ENCODE data around the gene SLC16A11.

Gene SLC16A11

DNA sequence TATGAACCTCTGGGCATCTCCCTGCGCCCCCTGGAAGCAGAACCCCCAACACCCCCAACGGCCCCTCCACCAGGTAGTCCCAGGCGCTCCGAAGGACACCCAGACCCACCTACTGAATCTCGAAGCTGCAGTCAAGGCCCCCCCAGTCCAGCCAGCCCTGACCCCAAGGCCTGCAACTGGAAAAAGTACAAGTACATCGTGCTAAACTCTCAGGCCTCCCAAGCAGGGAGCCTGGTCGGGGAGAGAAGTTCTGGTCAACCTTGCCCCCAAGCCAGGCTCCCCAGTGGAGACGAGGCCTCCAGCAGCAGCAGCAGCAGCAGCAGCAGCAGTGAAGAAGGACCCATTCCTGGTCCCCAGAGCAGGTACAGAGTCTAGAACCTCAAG, 19.5 kb downstream of the SLC16A11 start:
- DNase-seq, result no peak

DNA sequence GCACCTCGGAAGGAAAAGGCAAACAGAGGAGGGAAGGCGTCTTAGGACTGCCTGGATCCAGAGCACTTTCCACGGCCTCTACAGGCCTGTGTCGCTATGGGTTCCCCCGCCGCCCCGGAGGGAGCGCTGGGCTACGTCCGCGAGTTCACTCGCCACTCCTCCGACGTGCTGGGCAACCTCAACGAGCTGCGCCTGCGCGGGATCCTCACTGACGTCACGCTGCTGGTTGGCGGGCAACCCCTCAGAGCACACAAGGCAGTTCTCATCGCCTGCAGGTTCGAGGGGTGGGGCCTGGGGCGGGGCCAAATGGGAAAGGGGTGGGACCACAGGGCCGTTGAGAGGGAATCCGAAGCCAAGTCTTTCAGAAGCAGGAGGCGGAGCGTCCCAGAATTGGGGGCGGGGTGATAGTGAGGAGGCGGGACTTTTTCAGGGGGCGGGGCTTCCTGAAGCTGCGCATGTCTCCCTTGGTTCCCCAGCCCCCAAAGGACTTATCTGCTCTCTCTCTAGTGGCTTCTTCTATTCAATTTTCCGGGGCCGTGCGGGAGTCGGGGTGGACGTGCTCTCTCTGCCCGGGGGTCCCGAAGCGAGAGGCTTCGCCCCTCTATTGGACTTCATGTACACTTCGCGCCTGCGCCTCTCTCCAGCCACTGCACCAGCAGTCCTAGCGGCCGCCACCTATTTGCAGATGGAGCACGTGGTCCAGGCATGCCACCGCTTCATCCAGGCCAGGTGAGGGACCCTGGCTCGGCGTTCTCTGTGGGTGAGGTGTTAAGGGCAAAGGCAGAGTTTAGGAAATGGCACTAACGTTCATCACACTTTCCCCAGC, 20.1 kb downstream of the SLC16A11 start:
- DNase-seq, result peak; percentile 81

DNA sequence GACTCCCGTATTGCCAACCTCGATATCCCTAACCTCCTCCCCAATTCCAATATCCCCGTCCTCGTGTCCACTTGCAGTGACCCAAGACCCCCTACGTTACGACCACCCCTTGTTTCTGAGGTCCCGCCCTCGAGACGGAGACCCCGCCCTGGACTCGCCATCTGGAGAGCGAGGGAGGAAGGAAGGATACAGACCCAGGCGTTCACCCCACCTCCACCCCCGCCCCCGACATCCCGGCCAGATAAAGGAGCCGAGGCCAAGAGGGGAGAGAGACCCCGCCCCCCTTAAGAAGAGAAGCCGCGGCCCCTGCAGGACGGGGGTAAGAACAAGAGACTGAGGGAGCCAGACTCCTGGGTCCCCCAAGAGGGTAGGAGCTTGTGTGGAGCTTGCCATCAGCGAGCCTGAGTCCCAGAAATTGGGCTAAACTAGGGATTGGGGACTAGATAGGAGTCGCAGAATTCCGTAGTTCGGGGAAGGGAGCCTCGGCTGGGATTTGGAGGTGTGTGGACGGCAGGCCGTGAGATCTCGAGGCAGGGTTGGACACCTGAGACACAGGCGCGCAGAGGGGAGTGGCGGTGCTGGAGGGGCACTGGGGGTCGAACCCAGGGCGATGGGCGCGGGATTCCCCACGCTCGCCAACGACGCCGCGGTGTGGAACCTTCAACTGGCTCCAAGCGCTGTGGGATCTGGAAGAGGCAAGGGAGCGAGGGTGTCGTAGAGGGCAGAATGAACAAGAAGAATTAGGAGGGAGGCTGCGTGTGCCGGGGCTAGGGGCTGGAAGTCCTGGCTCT, 20.9 kb downstream of the SLC16A11 start, which contains the start of gene BCL6B:
TSS of gene BCL6B (plus strand) at position 270 of the 791 bp plus-strand sequence. CDS start 622 bp downstream, outside the sequence.
- DNase-seq, result no peak

DNA sequence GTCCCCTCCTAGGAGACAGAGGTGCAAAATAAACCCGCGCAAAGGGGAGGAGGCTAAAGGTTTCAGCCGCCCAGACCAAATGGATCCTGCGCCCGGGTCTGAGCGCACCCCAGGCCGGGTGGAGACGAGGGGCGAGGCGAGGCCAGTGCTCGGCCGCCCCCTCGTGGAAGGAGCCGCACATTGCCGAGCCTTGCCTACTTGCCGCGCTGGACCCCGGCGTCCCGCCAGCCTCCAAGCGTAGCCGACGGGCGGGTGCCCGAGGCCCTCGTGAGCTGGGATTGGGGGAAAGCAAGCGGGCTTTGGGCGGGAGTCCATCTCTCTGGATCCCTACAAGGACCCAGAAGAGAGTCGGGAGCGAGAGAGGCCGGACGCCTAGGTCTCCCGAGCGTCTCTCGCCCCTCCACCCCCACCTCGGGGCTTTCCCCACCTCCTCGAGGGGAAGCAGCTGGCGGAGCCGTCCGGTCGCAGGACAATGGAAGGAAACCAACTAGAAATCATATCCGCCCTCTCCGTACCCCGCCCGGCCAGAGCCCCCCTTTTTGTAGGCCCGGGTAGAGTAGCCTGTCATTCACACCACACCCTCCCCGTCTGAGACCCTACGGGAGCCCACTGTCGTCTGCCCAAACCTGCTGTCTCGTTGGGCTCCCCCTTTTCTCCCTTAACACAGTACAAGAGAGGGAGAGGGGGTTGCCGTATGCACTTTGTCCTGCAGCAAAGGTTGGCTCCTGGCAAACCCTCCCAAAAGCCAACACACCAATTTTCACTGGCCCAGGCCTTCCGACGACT, 21.7 kb downstream of the SLC16A11 start:
- peak; percentile 42 for DNase-seq

DNA sequence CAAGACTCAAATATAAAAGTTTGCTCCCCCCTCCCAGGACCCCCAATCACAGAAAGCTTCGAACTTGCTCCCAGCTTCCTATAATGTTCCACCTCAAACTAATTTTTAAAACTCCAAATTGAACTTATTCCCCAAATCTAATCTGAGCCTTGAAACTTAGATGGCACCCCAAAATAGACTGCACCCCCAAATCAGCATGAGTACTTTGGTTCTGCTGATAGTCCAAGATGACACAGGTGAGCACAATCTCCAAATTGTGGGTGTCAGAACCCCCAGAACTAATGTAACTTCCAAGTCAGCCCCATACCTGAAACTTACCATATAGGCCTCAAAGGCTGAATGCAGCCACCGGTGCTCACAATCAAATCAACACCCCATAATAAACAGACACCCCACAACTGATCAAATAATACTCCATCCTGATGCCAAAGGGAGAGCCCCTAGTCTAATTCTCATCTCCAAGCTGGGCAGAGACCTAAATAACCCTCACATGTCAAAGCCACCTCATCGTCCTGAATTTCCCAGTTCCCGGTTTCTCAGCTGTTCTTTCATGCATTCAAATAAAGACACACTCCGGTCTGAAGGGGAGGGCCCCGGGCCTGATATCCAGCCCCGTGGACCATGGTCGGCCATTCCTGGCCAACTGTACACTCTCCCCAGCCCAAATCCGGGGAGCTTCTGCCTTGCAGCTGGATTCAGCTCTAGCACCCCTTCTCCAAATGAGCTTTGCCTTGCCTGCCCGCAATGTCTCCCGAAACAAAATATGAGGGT, 22.8 kb downstream of the SLC16A11 start:
- DNase-seq, result no peak

DNA sequence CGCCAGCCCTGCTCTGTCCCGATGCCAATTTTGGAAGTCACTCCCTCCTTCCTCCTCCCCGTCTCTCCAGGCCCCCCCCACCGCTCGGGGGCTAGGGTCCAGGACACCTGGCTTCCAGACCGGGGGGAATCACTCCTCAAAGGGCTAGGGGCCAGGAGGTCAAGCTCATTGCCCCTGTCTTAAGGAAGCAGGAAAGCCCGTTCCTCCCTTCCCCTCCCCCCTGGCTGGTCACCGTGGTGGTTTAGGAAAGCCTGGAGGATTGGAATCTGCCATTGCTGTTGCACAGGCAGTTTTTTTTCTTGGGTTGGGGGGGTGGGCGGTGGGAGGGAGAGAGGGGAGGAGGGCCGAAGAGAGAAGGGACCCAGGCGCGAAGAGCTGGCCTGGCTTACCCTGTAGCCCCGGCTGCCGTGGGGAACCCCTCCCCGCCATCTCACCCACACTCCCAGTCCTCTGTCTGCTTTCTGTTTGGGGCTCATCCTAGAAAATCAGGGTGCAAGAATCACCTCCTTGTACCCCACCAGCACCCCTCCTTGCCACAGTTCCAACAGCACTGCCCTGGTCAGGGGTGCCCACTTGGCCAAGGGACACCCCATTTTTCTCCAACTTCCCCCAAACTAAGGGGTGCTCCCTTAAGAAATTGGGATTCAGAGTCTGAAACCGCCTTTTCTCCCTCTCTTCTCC, 23.9 kb downstream of the SLC16A11 start:
- DNase-seq, result no peak

DNA sequence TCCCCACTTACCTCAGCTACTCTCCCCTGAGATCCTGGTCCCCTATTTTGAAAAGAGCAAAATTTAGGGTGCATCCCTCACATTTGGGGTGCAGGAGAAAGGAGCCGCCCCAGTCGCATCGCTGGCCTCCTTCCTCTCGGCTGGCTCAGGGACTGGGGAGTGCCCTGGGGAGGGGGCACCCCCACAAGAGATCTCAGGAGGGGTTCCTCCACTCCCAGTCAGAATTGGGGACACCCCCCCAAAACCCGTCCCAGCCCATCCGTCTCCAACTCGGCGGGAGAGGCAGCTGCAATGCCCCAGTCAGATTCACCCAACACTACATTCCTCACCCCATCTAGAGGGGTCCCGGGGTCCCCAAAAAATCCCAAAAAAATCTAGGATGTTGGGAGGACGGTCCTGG, 24.5 kb downstream of the SLC16A11 start:
- DNase-seq, result no peak

DNA sequence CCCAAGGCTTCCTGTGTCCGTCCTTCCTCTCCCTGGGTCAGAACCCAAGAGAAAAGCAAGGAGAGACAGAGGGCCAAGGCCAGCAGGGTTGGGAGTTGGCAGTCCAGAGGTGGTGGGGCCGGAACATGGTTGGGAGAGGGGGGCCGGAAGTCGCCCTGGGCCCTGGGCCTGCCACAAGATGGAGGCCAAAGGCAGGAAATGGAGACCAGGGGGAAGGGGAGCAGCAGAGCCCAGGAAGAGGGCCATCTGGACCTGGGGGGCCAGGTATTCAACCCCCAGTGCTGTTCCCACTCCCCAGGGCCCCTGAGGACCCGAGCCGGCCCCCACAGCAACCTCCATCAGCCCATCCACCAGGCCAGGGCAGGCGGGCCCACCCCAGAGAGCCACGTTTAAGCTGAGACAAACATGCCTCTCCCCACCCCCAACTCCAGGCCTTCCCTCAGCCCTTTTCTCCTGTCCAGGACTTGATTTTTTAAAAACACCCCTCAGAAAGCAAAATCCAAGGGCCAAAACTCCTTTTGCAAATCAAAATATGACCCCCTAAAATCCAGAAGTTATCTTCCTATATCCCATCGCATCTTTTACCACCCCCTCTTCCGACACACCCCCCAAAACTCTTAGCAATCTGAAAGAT, 25.4 kb downstream of the SLC16A11 start:
- no peak for DNase-seq

DNA sequence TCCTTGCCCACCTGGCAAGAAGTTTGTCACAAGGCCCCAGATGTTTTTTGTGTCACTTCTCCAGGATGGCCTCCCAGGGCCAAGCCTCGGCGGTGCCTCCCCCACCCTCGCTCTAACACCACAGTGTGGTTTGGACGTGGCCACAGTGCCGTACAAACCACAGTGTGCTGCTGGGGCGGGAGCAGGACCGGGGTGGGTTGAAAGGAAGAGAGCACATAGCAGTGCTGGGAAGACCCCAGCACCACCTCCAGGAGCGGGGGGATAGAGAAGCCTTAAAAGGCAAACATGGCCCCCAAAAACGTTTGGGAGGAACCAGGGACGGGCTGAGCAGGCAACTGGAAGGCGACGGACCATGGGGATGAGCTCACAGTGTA, 26.1 kb downstream of the SLC16A11 start:
- DNase-seq, result no peak

DNA sequence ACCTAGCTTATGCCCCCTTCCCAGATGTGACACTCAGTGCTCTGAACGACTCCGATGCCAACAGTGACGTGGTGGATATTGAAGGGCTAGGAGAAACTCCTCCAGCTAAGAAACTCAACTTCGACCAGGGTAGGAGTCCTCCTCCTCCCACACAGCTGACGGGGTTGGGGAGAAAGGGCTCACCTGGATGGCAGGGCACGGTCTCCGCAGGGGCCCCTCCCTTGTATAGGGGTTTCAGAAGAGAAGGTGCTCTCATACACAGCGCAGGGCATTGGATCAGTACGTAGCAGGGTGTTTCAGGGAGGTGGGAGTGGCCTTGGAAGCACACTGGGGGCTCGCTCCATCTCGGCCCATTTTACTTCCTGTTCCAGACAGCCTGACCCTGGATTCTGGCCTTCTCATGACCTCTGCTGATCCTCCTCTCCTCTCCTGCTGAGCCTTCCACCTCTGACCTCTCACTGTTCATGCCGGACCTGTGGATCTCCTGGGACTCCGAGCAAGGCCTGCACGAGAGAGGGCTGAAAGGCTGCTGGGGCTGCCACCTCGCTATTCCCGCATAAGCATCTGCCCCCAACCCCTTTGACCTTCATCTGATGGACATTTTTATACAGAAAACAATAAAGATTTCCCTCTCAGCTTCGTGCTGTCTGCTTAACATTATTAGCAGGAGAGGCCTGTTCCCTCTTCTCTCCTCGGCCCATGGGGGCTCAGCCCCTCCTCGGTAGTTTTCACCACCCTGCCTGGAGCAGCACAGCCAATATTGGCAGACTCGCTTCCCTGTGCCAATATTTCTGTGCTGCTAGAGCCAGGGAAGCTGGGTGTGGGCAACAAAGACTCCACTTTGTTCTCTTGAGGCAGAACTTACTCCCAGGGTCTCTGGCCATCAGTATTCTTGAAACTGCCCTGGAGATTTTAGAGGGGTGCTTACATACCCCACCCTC, 26.7 kb downstream of the SLC16A11 start:
- DNase-seq, result no peak

DNA sequence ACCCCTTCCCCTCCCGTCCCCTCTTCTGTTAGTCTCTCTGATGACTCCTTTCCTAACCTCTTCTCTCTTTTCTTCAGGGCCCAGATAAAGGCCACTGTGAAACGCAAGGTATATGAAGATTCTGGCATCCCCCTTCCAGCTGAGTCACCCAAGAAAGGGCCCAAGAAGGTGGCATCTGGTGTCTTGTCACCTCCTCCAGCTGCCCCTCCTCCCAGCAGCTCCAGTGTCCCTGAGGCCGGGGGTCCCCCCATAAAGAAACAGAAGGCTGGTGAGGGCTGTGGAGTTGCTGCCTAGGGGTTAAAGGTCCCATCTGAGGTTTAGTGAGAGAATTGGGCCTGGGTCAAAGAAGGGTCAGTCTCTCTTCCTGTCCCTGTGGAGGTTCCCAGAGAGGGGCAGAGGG, 27.5 kb downstream of the SLC16A11 start:
- DNase-seq, result no peak

DNA sequence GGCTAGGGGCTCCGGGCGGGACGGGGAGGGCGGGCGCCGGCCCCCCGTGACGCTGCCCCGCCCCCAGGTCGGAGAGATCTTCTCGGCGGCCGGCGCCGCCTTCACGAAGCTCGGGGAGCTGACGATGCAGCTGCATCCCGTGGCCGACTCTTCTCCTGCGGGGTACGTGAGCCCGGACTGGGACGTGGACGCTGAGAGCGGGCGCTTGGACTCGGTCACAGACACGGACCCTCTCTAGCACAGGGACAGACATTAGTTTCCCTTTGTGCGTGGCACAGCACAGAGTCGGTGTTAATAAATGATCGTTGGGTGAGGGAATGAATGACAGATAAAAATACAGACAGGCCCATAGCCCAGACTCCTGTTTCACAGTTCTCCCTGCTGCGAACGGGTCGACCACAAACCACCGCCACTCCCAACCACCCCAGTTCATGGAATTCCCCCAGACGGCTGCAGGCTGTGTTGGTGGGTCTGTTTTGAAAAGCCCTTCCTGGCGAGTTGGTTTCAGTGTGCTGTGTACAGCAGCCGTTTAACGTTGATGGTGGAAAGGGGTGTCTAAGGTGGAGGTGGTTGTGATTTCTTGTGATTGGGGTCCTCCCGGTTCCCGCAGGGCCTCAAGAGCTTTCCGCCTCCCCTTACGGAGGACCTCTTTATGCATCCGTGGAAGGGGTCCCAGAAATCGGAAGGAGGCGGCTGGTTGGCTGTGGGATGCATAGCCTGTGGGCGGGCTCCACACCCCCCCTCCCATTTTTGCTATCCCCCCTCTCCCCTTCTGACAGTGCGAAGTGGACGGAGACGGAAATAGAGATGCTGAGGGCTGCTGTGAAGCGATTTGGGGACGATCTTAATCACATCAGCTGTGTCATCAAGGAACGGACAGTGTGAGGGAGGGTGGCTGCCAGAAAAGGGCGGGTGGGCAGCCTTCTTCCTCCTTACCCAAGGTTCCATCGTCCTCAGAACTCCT, 28.6 kb downstream of the SLC16A11 start:
- no peak for DNase-seq

DNA sequence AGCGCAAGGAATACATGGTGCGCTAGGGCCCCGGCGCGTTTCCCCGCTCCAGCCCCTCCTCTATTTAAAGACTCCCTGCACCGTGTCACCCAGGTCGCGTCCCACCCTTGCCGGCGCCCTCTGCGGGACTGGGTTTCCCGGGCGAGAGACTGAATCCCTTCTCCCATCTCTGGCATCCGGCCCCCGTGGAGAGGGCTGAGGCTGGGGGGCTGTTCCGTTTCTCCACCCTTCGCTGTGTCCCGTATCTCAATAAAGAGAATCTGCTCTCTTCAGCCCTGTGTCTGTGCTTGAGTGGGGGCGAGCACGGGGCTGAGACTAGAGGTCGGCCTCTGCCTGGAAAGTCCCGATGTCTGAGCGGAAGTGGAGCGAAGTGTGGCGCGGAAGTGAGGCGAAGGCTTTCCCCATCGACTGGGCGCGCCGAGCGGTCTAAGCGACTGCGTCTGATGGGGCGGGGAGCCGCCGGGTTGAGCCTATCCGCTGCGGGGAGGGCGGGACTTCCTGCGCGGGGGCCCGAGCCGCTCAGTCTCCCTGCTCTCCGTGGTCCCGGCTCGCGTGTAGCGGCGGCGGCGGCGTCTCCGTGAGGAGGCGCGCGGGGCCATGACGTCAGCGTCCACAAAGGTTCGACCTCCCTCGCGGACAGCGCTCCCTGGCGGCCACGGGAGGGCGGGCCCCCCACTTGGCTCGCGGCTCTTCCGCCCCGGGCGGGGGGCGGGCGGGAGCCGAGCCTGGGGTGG, 29.5 kb downstream of the SLC16A11 start:
- peak; percentile 93 for DNase-seq

DNA sequence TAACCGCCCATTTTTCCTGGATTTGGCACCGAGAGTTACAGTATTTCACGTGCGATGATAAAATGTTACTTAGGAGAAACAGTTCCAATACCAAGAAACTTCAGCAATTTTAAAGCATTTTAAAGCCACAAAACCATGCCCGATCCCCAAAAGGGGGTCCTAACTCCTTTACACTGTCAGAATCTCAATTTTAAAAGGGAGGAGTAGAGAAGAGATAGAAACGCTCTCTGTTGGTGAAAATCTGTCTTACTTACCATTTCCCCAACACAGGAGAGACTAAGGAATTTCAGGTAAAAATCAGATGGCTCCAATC, 32.0 kb downstream of the SLC16A11 start:
- no peak for DNase-seq

DNA sequence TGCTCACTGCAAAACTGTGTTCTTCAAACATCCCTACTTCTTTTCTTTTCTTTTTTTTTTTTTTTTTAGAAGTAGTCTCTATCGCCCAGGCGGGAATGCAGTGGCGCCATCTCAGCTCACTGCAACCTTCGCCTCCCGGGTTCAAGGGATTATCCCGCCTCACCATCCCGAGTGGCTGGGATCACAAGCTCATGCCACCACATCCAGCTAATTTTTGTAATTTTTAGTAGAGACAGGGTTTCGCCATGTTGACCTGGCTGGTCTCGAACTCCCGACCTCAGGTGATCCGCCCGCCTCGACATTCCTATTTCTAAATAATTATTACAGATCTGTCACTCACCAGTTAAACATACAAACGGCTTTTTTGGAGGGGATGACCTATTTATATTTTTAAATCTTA, 32.5 kb downstream of the SLC16A11 start:
- no peak for DNase-seq

DNA sequence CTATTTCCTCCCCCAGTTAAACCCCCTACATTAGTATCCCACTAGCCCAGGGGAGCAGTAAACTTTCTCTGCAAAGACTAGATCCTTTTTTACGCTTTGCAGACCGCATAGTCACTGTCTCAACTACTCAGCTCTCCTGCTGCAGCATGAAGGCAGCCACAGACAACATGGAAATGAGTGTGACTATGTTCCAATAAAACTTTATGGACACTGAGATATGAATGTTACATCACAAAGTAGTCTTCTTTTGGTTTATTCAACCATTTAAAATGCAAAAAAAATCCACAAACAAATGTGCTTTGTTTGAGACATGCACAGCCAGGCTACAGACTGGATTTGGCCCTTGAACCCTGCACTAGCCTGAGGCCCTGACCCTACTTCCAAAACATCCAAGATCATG, 33.4 kb downstream of the SLC16A11 start:
- DNase-seq, result no peak

DNA sequence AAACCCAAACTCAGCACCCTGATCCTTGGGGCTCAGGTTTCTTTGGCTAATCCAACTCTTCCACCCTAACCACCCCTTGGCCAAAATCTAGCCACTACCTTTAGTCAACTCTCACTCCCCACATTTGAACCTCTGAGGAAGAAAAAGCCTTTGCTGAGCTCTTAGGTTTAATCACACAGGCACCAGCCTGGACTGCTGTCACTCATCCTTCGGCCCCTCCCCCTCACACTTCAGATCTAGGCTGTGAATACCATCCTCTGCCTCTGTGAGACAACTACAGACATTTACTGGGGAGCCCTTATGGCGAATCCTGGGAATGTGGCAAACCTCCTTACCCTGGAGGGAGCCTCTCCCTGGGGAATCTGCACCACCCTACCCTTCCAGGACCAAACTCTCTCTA, 36.7 kb downstream of the SLC16A11 start:
- DNase-seq, result no peak

DNA sequence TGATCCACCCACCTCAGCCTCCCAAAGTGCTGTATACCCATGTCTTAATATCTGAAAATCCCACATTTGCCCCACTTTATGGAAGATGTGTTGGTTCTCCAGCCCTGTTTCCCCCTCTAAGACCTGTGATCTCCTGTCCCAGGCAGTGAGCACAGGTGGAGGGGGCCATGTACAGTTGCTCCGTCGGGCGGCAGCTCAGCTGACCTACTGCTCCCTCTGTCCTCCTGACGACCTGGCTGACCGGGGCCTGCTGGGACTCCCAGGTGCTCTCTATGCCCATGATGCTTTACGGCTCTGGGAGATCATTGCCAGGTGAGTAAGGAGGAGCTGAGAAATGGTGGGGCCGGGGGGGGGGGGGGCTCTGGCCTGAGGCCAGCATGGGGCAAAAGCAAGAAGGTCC, 38.2 kb downstream of the SLC16A11 start:
- no peak for DNase-seq
